Measurements from ENCODE around the gene RBMS2.

RBMS2 gene

DNA sequence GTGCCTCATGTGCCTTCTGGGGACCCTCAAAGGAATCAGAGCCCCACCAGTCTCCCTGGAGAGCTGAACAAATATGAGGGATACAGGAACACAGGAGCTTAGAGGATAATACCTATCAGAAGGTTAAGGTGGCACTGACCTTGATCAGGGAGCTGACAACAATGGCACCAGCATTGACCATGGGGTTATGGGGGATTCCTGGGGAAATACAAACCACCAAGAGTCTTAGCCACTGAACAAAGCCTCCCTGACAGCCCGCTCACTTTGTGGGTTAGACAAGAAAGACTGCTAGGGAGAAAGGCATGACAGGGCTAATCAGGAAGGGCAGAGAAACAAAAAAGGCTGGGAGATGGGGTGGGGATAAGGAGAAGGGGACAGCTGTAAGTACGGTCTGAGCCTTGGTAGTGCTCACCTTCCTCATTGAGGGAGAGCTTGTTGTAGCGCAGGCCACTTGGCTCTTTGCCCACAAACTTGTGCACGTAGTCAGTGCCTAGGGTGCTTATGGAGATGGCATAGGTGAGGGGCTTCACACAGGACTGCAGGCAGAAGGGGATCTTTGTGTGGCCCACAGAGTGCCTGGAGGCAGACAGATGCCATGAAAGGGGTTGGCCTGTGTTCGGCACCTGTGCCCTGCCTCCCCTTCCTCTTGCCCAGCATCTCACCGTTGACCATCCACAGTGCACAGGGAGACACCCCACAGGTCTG is 43.9 kb upstream of the RBMS2 start:
- H3K9me3 ChIP-seq (ENCODE audit: control insufficient read depth, low read length), result no peaks in the 10 kb centered on the region
- peaks cover 9% of the 10 kb centered on the region in 2 experiments for H3K36me3 ChIP-seq (ENCODE audit: control insufficient read depth in 1 of 2, insufficient read depth in 2 of 2, low read depth in 1 of 2, low read length in 2 of 2)
- no peak overlapping the region for H3K27ac ChIP-seq (ENCODE audit: low read length, poor library complexity, severe bottlenecking)
- H2BK120ac ChIP-seq (ENCODE audit: low read depth, low read length), result no peak overlapping the region
- H4K8ac ChIP-seq (ENCODE audit: low read length), result no peak overlapping the region
- H3K9ac ChIP-seq (ENCODE audit: low read length), result no peak overlapping the region
- H2BK12ac ChIP-seq (ENCODE audit: low read length in 2 of 2), result no peak overlapping the region
- H2AFZ ChIP-seq (ENCODE audit: low read depth, low read length), result no peak overlapping the region
- WGBS, result 92% methylated on average over 6 of the region's 6 CpGs
- H4K91ac ChIP-seq (ENCODE audit: low read length), result no peak overlapping the region
- H3K18ac ChIP-seq (ENCODE audit: low read depth in 1 of 2, low read length in 2 of 2), result no peak overlapping the region
- no peak overlapping the region for H2BK15ac ChIP-seq (ENCODE audit: low read depth, poor library complexity, severe bottlenecking)
- H3K4me3 ChIP-seq (ENCODE audit: insufficient read depth in 1 of 2, low read depth in 1 of 2, low read length in 2 of 2), result no peak overlapping the region
- H3K4me2 ChIP-seq (ENCODE audit: low read length, poor library complexity, severe bottlenecking), result no peak overlapping the region
- no peak overlapping the region for H3K14ac ChIP-seq (ENCODE audit: low read length in 2 of 2)
- no peak overlapping the region for H3K4ac ChIP-seq (ENCODE audit: low read depth in 1 of 2, low read length in 2 of 2)
- no peak for DNase-seq
- no peaks in the 10 kb centered on the region for H3K4me1 ChIP-seq (ENCODE audit: control insufficient read depth, insufficient read depth, low read depth, low read length)
- H2AK5ac ChIP-seq (ENCODE audit: low read length, severe bottlenecking), result no peak overlapping the region
- no peak overlapping the region for H3K23ac ChIP-seq (ENCODE audit: low read length in 2 of 2)
- no peak overlapping the region for H2BK5ac ChIP-seq (ENCODE audit: low read depth, low read length, poor library complexity, severe bottlenecking)
- no peaks in the 10 kb centered on the region for H3K27me3 ChIP-seq (ENCODE audit: control insufficient read depth in 1 of 2, insufficient read depth in 1 of 2, low read length in 2 of 2)
- H3K79me1 ChIP-seq (replicated peaks; ENCODE audit: low read length, poor library complexity, severe bottlenecking), result peaks cover 11% of the 10 kb centered on the region

DNA sequence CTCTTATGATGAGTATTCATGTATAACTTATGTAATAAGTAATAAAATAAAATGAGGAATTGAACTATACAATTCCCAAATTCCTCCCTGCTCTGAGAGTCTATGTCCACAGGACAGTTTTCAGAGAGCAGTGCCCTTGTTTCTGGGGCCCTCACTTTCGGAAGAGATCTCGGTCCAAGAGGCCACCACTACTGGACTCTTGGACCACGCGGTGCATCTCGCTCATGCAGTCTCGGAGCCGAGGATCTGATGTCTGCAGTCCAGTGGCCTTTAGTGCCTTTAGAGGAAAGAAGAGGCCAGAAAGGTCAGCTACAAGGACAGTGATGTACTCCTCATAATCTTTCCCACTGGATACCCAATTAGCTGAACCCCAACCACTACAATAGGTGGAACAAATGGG is 42.0 kb upstream of the RBMS2 start:
- H3K9ac ChIP-seq (ENCODE audit: low read length), result no peak overlapping the region
- H4K91ac ChIP-seq (ENCODE audit: low read length), result no peak overlapping the region
- no peaks in the 10 kb centered on the region for H3K9me3 ChIP-seq (ENCODE audit: control insufficient read depth, low read length)
- H4K8ac ChIP-seq (ENCODE audit: low read length), result no peak overlapping the region
- no peaks in the 10 kb centered on the region for H3K27me3 ChIP-seq (ENCODE audit: control insufficient read depth in 1 of 2, insufficient read depth in 1 of 2, low read length in 2 of 2)
- WGBS, result 93% methylated on average over 7 of the region's 7 CpGs
- H2BK5ac ChIP-seq (ENCODE audit: low read depth, low read length, poor library complexity, severe bottlenecking), result no peak overlapping the region
- H2BK15ac ChIP-seq (ENCODE audit: low read depth, poor library complexity, severe bottlenecking), result no peak overlapping the region
- no peak overlapping the region for H3K27ac ChIP-seq (ENCODE audit: low read length, poor library complexity, severe bottlenecking)
- H3K36me3 ChIP-seq (ENCODE audit: control insufficient read depth in 1 of 2, insufficient read depth in 2 of 2, low read depth in 1 of 2, low read length in 2 of 2), result peaks cover 2 to 6% of the 10 kb centered on the region in 2 experiments
- H3K4me2 ChIP-seq (ENCODE audit: low read length, poor library complexity, severe bottlenecking), result no peak overlapping the region
- H2AK5ac ChIP-seq (ENCODE audit: low read length, severe bottlenecking), result no peak overlapping the region
- no peak overlapping the region for H3K4me3 ChIP-seq (ENCODE audit: insufficient read depth in 1 of 2, low read depth in 1 of 2, low read length in 2 of 2)
- H3K14ac ChIP-seq (ENCODE audit: low read length in 2 of 2), result no peak overlapping the region
- H2BK12ac ChIP-seq (ENCODE audit: low read length in 2 of 2), result no peak overlapping the region
- no peak overlapping the region for H3K23ac ChIP-seq (ENCODE audit: low read length in 2 of 2)
- H2BK120ac ChIP-seq (ENCODE audit: low read depth, low read length), result no peak overlapping the region
- H3K18ac ChIP-seq (ENCODE audit: low read depth in 1 of 2, low read length in 2 of 2), result no peak overlapping the region
- DNase-seq, result no peak
- H3K79me1 ChIP-seq (replicated peaks; ENCODE audit: low read length, poor library complexity, severe bottlenecking), result peaks cover 5% of the 10 kb centered on the region
- no peak overlapping the region for H2AFZ ChIP-seq (ENCODE audit: low read depth, low read length)
- no peaks in the 10 kb centered on the region for H3K4me1 ChIP-seq (ENCODE audit: control insufficient read depth, insufficient read depth, low read depth, low read length)
- no peak overlapping the region for H3K4ac ChIP-seq (ENCODE audit: low read depth in 1 of 2, low read length in 2 of 2)

DNA sequence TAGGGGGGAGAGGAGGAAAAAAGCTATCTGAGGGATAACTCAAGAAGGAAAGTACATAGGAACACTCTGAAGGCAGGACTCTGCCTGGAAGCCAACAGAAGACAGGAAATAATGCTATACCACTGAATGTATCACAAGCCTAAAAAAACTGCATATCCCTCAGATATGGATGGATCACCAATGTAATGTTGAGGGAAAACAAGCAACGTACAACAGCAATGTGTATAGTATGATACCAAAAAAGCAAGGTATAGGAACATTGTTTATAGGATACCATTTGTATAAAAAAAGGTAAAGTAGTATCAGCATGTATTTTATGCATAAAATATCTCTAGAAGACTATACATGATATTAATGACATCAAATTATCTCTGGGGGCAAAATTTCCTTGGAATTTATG is 37.1 kb upstream of the RBMS2 start:
- H4K91ac ChIP-seq (ENCODE audit: low read length), result no peak overlapping the region
- H3K23ac ChIP-seq (ENCODE audit: low read length in 2 of 2), result no peak overlapping the region
- H3K14ac ChIP-seq (ENCODE audit: low read length in 2 of 2), result no peak overlapping the region
- no CpG with 5 or more reads among the region's 1 CpG for WGBS
- no peak overlapping the region for H2AFZ ChIP-seq (ENCODE audit: low read depth, low read length)
- no peak overlapping the region for H2BK5ac ChIP-seq (ENCODE audit: low read depth, low read length, poor library complexity, severe bottlenecking)
- H3K79me1 ChIP-seq (replicated peaks; ENCODE audit: low read length, poor library complexity, severe bottlenecking), result no peaks in the 10 kb centered on the region
- no peak overlapping the region for H2BK12ac ChIP-seq (ENCODE audit: low read length in 2 of 2)
- no peak overlapping the region for H2BK15ac ChIP-seq (ENCODE audit: low read depth, poor library complexity, severe bottlenecking)
- no peak overlapping the region for H4K8ac ChIP-seq (ENCODE audit: low read length)
- H3K9ac ChIP-seq (ENCODE audit: low read length), result no peak overlapping the region
- no peak overlapping the region for H3K4ac ChIP-seq (ENCODE audit: low read depth in 1 of 2, low read length in 2 of 2)
- H3K9me3 ChIP-seq (ENCODE audit: control insufficient read depth, low read length), result no peaks in the 10 kb centered on the region
- H2BK120ac ChIP-seq (ENCODE audit: low read depth, low read length), result no peak overlapping the region
- no peak overlapping the region for H3K18ac ChIP-seq (ENCODE audit: low read depth in 1 of 2, low read length in 2 of 2)
- DNase-seq, result no peak
- H3K4me2 ChIP-seq (ENCODE audit: low read length, poor library complexity, severe bottlenecking), result no peak overlapping the region
- H3K27ac ChIP-seq (ENCODE audit: low read length, poor library complexity, severe bottlenecking), result no peak overlapping the region
- H3K36me3 ChIP-seq (ENCODE audit: control insufficient read depth in 1 of 2, insufficient read depth in 2 of 2, low read depth in 1 of 2, low read length in 2 of 2), result no peaks in the 10 kb centered on the region
- peaks cover 14% of the 10 kb centered on the region for H3K4me1 ChIP-seq (ENCODE audit: control insufficient read depth, insufficient read depth, low read depth, low read length)
- H3K4me3 ChIP-seq (ENCODE audit: insufficient read depth in 1 of 2, low read depth in 1 of 2, low read length in 2 of 2), result no peak overlapping the region
- peaks cover 25 to 28% of the 10 kb centered on the region in 2 experiments for H3K27me3 ChIP-seq (ENCODE audit: control insufficient read depth in 1 of 2, insufficient read depth in 1 of 2, low read length in 2 of 2)
- H2AK5ac ChIP-seq (ENCODE audit: low read length, severe bottlenecking), result no peak overlapping the region

DNA sequence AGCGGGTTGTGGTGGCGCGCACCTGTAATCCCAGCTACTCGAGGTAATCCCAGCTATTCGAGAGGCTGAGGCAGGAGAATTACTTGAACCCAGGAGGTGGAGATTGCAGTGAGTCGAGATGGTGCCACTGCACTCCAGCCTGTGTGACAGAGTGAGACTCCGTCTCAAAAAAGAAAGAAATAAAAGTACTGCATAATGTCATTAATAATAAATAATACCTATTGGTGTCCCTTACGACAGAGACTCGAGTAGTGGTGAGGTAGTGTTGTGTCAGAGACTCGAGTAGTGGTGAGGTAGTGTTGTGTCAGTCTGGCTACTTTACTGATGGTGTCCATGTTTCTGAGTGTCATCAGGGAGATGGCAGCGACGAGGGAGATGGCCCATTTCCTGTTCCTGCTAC is 34.9 kb upstream of the RBMS2 start:
- H3K27ac ChIP-seq (ENCODE audit: low read length, poor library complexity, severe bottlenecking), result no peak overlapping the region
- H3K4me1 ChIP-seq (ENCODE audit: control insufficient read depth, insufficient read depth, low read depth, low read length), result peaks cover 14% of the 10 kb centered on the region
- 75% methylated on average over 11 of the region's 12 CpGs for WGBS
- H2AK5ac ChIP-seq (ENCODE audit: low read length, severe bottlenecking), result no peak overlapping the region
- DNase-seq, result no peak
- no peak overlapping the region for H4K8ac ChIP-seq (ENCODE audit: low read length)
- no peak overlapping the region for H4K91ac ChIP-seq (ENCODE audit: low read length)
- H3K4ac ChIP-seq (ENCODE audit: low read depth in 1 of 2, low read length in 2 of 2), result no peak overlapping the region
- no peak overlapping the region for H3K9ac ChIP-seq (ENCODE audit: low read length)
- peaks cover 46% of the 10 kb centered on the region in 2 experiments for H3K27me3 ChIP-seq (ENCODE audit: control insufficient read depth in 1 of 2, insufficient read depth in 1 of 2, low read length in 2 of 2)
- H3K23ac ChIP-seq (ENCODE audit: low read length in 2 of 2), result no peak overlapping the region
- no peaks in the 10 kb centered on the region for H3K79me1 ChIP-seq (replicated peaks; ENCODE audit: low read length, poor library complexity, severe bottlenecking)
- H2BK5ac ChIP-seq (ENCODE audit: low read depth, low read length, poor library complexity, severe bottlenecking), result no peak overlapping the region
- H2AFZ ChIP-seq (ENCODE audit: low read depth, low read length), result no peak overlapping the region
- no peak overlapping the region for H3K4me2 ChIP-seq (ENCODE audit: low read length, poor library complexity, severe bottlenecking)
- H2BK15ac ChIP-seq (ENCODE audit: low read depth, poor library complexity, severe bottlenecking), result no peak overlapping the region
- no peaks in the 10 kb centered on the region for H3K36me3 ChIP-seq (ENCODE audit: control insufficient read depth in 1 of 2, insufficient read depth in 2 of 2, low read depth in 1 of 2, low read length in 2 of 2)
- H2BK12ac ChIP-seq (ENCODE audit: low read length in 2 of 2), result no peak overlapping the region
- no peak overlapping the region for H3K18ac ChIP-seq (ENCODE audit: low read depth in 1 of 2, low read length in 2 of 2)
- H3K14ac ChIP-seq (ENCODE audit: low read length in 2 of 2), result no peak overlapping the region
- H2BK120ac ChIP-seq (ENCODE audit: low read depth, low read length), result no peak overlapping the region
- H3K9me3 ChIP-seq (ENCODE audit: control insufficient read depth, low read length), result no peaks in the 10 kb centered on the region
- no peak overlapping the region for H3K4me3 ChIP-seq (ENCODE audit: insufficient read depth in 1 of 2, low read depth in 1 of 2, low read length in 2 of 2)

Measured in mesenchymal stem cell (in vitro differentiated cells and primary cell).